ENCODE measurements around the gene PLEKHO1. TPM values are rescaled to one million over a fixed set of nuclear protein-coding genes. Genes with fewer than 3 reads are reported as not detected.
"Not testable (repeated sequence)": the region's sequence is repeated elsewhere in the genome, so short reads cannot be mapped to it uniquely, and the experiment has no call there.

PLEKHO1 gene
- total RNA-seq, 1 donor from 2014 or later = 113 TPM

DNA sequence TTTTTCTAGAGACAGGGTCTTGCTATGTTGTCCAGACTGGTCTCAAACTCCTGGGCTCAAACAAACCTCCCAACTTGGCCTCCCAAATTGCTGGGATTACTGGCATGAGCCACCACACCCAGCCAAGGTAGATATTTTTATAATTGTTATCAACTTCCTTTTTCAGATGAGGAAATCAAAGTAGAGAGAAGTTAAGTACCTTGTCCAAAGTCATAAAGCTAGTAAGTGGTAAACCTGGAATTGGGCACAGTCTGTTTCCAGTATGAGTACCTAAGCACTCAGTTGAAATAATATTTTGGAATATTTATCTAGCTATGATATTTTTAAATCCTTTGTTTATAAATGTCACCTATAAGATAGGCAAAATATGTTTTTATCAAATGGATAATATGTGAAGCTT, 22.3 kb upstream of the PLEKHO1 start:
- H3K27ac Mint-ChIP-seq (ENCODE audit: unreplicated experiment) = no peak overlapping the region
- no peak for TF ChIP-seq CTCF (conservative IDR thresholded peaks at IDR 0.05)
- H3K4me1 Mint-ChIP-seq = no peaks in the 10 kb centered on the region
- no peaks in the 10 kb centered on the region for H3K27me3 Mint-ChIP-seq (ENCODE audit: low read depth)
- H3K9me3 Mint-ChIP-seq = no peaks in the 10 kb centered on the region
- H3K36me3 Mint-ChIP-seq (ENCODE audit: low read depth) = no peaks in the 10 kb centered on the region
- H3K4me3 Mint-ChIP-seq = no peak overlapping the region
- no peak for DNase-seq (ENCODE audit: low read depth, low spot score)

DNA sequence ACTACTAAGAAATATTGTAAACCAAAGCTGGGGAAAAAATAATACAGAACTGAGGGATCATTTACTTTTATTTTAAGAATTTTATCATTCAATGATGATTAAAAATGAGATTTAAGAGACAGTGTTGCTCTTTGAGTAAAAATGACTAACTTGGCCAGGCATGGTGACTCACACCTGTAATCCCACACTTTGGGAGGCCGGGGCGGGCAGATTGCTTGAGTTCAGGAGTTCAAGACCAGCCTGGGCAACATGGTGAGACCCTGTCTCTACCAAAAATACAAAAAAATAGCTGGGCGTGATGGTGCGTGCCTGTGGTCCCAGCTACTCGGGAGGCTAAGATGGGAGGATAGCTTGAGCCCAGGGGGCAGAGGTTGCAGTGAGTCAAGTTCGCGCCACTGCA, 21.8 kb upstream of the PLEKHO1 start:
- Mint-ChIP-seq H3K4me1 (no peaks in the 10 kb centered on the region), H3K9me3 (no peaks in the 10 kb centered on the region), H3K27ac (ENCODE audit: unreplicated experiment) (no peak overlapping the region), H3K4me3 (no peak overlapping the region), H3K27me3 (ENCODE audit: low read depth) (no peaks in the 10 kb centered on the region), H3K36me3 (ENCODE audit: low read depth) (no peaks in the 10 kb centered on the region)
- TF ChIP-seq CTCF (conservative IDR thresholded peaks at IDR 0.05) = no peak
- no peak for DNase-seq (ENCODE audit: low read depth, low spot score)

- no peak for DNase-seq (ENCODE audit: low read depth, low spot score)
- H3K36me3 Mint-ChIP-seq (ENCODE audit: low read depth) = no peaks in the 10 kb centered on the region
- H3K9me3 Mint-ChIP-seq = no peaks in the 10 kb centered on the region
- H3K27me3 Mint-ChIP-seq (ENCODE audit: low read depth) = no peaks in the 10 kb centered on the region
- no peak overlapping the region for H3K4me3 Mint-ChIP-seq
- no peak overlapping the region for H3K27ac Mint-ChIP-seq (ENCODE audit: unreplicated experiment)
- no peaks in the 10 kb centered on the region for H3K4me1 Mint-ChIP-seq
- TF ChIP-seq CTCF (conservative IDR thresholded peaks at IDR 0.05) = no peak
Observed at GRCh38 chr1:150132372-150132771, 17.3 kb upstream of the PLEKHO1 start.

- no peak overlapping the region for H3K27ac Mint-ChIP-seq (ENCODE audit: unreplicated experiment)
Observed at GRCh38 chr1:150134537-150134936, 15.2 kb upstream of the PLEKHO1 start.

GRCh38 chr1:150135400-150135799, 14.3 kb upstream of the PLEKHO1 start:
- not testable (repeated sequence) for H3K4me1 Mint-ChIP-seq; DNase-seq (ENCODE audit: low read depth, low spot score); H3K36me3 Mint-ChIP-seq (ENCODE audit: low read depth); H3K27me3 Mint-ChIP-seq (ENCODE audit: low read depth); H3K4me3 Mint-ChIP-seq; H3K27ac Mint-ChIP-seq (ENCODE audit: unreplicated experiment); H3K9me3 Mint-ChIP-seq

More at GRCh38 chr1:150134537-150134936, 15.2 kb upstream of the PLEKHO1 start:
- Mint-ChIP-seq H3K27me3 (ENCODE audit: low read depth) (no peaks in the 10 kb centered on the region), H3K36me3 (ENCODE audit: low read depth) (no peaks in the 10 kb centered on the region), H3K9me3 (no peaks in the 10 kb centered on the region), H3K4me3 (no peak overlapping the region), H3K4me1 (no peaks in the 10 kb centered on the region)
- DNase-seq (ENCODE audit: low read depth, low spot score) = no peak
- no peak for TF ChIP-seq CTCF (conservative IDR thresholded peaks at IDR 0.05)

GRCh38 chr1:150138044-150138443, 11.7 kb upstream of the PLEKHO1 start:
- H3K4me3 Mint-ChIP-seq = no peak overlapping the region
- no peaks in the 10 kb centered on the region for H3K4me1 Mint-ChIP-seq
- no peak overlapping the region for H3K27ac Mint-ChIP-seq (ENCODE audit: unreplicated experiment)
- DNase-seq (ENCODE audit: low read depth, low spot score) = no peak
- no peaks in the 10 kb centered on the region for H3K27me3 Mint-ChIP-seq (ENCODE audit: low read depth)
- no peaks in the 10 kb centered on the region for H3K36me3 Mint-ChIP-seq (ENCODE audit: low read depth)
- no peaks in the 10 kb centered on the region for H3K9me3 Mint-ChIP-seq
- TF ChIP-seq CTCF (conservative IDR thresholded peaks at IDR 0.05) = no peak

Data from neural crest cell (in vitro differentiated cells).